Erythroblast (primary cell): ENCODE results near the gene AMPH.

Experiments used
- DNase-seq, 2 experiments: peaks; one replicate each; lab custom pipeline; 2025; lab: John Stamatoyannopoulos, UW
- GATA1 ChIP-seq: IDR thresholded peaks from 2 replicates; pipeline ENCODE4 v1.6.1; 2011; ENCODE audit warnings: low read depth, mild to moderate bottlenecking, control low read depth, low read length, moderate library complexity
- POLR2A ChIP-seq: IDR thresholded peaks from 2 replicates; pipeline ENCODE4 v1.6.1; 2011; ENCODE audit warnings: mild to moderate bottlenecking, low read length

AMPH gene

DNA sequence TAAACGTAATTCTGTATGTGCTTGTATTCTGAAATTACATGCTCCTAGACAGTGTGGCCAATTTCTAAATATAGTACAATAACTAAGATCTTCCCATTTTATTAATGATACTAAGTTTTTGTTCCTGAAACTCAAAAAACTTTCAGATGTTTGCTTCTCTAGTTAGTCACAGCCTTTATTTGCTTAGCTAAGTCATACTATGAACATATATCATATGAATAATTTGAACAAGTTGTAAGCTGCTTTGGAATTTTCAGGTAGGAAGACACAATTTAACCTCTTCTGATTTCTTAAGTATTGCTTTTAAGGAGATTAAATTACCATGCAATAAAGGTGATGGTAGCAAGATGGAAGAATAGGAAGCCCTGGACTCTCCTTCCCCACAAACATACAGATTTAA, 148.7 kb downstream of the AMPH start:
- TF ChIP-seq GATA1 (no peak), POLR2A (no peak)
- DNase-seq = no peak

DNA sequence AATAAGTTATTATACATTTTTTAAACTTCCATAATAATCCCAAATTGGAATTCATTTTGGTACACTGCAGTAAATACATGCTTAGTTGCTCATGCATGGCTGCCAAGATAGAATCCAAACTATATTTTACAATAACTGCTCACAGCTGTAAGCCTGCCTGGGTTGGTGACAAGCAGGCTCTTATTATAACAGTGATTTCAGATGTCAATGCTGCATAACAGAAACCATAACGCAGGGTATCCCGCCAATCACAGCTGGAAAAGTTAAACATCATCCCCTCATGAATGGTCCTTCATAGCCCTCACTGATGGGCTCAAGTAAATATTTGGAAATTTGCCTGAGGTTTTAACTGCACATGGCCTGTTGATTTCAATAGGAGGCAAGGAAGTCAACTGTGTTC, 149.8 kb downstream of the AMPH start:
- no peak for TF ChIP-seq POLR2A
- TF ChIP-seq GATA1 = no peak
- no peak for DNase-seq

DNA sequence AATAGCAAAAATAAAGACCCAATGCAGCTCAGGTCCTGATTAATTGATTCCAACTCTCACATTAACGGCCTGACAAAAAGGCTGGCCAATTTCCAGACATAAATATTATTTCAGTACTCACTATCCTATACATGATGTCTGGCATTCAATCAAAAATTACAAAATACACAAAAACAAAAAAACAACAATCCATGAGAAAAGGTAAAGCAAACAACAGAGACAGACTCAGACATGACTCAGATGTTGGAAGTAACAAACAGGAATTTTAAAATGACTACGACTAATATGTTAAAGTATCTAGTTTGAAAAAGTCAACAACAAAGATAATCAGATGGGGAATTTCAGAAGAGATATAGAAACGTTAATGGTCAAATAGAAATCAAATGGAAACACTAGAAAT, 152.8 kb downstream of the AMPH start:
- no peak for DNase-seq
- TF ChIP-seq GATA1 (no peak), POLR2A (no peak)

DNA sequence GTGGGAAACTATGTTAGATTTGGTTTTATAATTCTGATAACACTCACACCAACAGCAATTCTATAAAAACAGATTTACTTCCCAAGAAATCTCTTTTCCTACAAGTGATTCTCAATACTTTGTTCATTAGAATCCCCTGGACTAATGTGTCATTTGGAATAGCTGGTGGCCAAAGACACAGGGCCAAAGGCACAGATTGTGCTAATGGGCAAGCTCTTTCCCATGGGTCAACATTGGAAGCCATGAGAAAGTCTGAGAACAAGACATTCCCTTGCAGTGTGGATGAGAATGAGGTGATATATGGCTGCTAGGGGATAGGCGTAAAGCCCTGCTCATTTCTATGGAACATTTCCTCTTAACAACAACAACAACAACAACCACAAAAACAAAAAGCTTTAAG, 153.8 kb downstream of the AMPH start:
- no peak for DNase-seq

DNA sequence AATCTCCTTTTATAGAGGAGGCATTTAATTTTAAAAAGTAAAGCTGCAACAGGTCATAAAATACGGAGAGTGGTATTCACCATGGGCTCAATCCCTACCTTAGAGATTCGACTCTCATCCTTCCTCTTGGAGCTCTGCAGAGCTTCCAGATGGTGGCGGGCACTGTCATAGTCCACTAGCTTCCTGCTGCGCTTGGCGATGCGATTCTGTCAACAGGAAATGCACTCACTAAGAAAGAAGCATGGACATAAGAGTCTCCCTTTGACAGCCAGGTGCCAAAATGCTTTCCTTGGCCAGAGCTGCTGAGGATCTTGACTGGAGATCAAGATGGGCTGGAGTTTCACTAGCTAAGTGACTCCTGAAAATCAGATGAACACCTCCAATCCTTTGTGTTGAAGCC, 154.4 kb downstream of the AMPH start:
- no peak for DNase-seq

More for the DNA sequence above, 153.8 kb downstream of the AMPH start:
- no peak for TF ChIP-seq GATA1
- TF ChIP-seq POLR2A = no peak

DNA sequence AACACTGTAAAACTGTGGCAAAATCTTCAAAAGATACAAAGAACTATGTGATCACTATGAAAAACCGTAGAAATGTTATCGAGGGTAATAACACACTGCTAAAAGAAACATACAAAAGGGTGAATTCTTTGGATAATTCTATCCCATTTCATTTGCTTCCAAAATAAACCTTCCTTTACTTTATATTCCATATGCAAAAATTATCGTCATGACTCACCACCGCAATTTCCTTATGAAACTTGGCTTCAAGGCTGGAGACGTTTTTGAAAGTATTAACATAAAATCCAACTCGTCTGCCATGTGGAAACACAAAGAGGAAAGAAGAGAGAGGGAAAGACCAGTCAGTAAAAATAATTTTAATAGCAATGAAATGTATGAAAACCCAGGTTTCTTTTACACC, 165.2 kb downstream of the AMPH start:
- TF ChIP-seq GATA1 (no peak), POLR2A (no peak)
- DNase-seq = no peak

More for the DNA sequence above, 154.4 kb downstream of the AMPH start:
- TF ChIP-seq POLR2A (no peak), GATA1 (no peak)

DNA sequence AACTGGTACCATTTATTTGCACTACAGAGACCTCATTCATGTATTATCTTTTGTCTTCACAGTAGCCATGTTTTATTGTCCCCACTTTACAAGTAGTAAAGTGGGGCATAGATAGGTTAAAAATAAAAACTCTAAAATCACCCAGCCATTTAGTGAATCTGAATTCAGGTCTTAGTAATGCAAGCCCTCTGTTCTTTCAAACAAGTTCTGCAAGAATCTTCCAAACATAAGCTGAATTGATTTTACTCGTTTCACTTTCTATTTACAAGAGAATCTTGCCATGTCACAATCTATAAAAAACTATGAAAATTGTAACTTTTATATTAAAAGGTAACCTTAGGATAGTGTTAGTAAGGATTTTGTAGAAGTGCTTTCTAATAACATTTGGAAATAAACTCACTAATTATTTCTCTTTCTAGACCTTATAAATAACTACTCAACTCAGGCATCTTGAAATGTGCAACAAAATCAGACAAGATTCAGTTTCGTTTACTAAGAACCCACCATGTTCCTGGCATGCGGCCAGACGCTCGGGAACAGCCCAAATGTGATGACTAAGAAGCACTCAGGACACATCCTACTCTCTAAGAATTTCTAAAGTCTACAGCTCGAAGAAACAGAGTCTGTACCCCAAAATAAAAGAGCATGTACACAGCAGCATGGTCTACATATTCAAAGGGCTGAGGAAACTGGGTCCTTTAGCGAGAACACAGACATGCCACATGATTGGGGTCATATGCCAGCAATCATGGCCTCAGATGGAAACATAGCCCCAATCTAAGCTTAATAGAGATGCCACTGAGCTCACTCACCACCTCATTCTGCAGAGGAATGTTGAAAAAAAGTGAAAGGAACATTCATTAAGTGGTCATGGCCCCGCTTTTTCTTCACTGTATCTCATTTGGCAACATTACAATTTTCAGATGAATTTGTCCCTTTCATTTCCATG, 167.6 kb downstream of the AMPH start:
- TF ChIP-seq POLR2A (no peak), GATA1 (no peak)
- peak in 1 of 2 experiments; percentile 19 for DNase-seq

DNA sequence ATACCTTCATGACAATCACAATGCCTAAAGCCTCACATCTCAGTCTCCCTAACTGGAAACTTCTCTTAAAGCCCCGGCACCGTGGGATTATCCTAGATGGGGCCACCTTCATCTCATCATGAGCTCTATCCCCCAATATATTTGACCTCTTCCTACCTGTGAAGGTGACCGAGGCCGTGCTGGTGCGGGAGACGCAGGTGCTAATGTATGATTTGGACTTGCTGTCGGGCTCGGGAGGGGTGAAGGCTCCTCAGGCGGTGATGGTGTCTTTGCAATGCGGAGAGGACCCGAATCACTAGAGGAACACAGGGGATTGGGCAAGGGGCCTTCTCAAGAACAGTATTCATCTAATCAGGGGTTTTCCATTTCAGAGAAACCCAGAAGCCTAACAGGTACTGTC, 168.4 kb downstream of the AMPH start:
- no peak for DNase-seq

DNA sequence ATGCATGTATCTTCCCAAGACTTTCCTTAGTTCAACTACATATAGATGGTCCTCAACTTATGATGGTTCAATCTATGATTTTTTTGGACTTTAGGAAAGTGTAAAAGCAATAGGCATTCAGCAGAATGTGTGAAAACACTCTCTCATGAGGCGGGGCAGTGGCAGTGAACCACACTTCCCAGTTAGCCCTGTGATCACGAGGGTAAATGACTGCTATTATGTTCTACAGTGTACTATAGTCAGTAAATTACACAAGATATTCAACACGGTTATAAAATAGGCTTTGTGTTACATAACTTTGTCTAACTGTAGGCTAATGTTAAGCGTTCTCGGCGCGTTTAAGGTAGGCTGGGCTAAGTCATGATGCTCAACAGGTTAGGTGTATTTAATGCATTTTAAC, 169.3 kb downstream of the AMPH start:
- TF ChIP-seq GATA1 = no peak
- TF ChIP-seq POLR2A = no peak
- DNase-seq = no peak

More for the DNA sequence above, 168.4 kb downstream of the AMPH start:
- TF ChIP-seq POLR2A (no peak), GATA1 (no peak)

DNA sequence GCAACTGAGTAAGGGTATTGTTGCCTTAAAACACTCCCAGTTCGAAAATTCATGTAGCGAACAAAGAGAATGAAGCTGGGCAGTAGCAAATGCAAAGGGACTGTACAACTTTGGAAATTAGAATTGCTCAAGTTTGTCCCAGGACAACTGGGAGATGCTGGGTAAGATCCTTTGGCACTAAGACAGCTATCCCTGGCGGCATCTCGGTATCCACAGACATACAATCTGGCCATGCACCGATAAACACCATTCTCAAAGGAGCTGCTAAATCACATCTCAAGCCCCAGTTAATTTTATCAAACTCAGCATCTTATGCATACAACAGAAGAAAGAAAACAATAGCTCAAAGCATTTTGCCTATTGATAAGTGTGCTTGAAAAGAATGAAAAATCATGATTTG, 177.3 kb downstream of the AMPH start:
- DNase-seq = no peak
- TF ChIP-seq GATA1 (no peak), POLR2A (no peak)

DNA sequence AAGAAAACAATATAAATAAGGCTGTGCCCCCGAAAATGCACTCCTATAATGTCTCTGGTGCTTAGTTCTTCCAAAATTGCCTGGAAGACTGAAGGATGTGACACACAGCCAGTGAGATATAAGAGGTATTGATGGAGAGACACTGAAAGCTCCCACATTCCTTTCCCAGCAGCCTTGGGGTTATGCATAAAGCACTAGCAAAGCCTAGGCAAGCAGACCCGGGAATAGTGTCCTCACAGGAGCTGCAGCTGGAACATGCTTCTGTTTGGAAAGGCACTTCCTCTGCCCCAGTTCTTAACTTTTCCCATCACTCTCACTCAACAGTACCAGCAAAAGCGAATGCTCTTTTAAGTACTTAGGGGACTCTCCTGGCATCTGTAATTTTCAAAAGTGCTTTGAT, 178.0 kb downstream of the AMPH start:
- DNase-seq = no peak
- TF ChIP-seq POLR2A (no peak), GATA1 (no peak)

DNA sequence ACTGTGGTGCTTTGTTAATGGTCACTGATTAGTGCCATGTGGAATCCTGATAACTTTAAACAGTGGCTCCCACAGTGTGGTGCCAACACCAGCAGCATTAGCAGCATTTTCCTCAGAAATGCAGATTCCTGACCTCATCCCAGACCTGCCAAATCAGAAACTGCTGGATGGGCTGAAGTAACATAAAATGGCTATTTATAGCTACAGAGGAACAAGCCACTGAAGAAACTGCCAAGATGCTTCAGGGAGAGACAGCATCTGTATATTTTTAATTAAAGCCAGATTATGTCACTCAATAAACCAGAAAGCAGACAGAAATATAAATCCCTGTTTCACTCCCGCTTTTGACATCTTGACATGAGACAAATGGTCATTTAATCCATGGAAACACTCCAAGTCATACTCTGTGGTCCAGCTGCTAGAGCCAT, 178.5 kb downstream of the AMPH start:
- no peak for DNase-seq
- TF ChIP-seq GATA1 = no peak
- no peak for TF ChIP-seq POLR2A

DNA sequence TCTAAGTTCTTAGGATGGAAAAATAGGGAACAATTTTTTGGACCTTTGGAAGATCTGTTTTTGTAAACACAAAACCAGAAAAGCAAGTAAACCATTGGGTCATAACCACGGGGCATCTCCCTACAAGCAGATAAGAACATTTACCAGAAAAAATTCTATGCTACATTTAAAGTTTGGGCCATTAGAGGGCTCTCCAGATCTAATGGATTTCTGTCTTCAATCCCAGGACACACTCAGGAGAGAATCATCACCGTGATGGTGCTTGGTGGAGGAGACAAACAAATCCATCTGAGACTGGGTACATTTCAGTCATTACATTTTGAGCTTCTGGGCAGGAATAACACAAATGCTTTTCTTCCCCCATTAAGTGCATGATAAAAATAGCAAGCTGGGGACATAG, 179.3 kb downstream of the AMPH start:
- DNase-seq = no peak
- no peak for TF ChIP-seq GATA1
- TF ChIP-seq POLR2A = no peak

DNA sequence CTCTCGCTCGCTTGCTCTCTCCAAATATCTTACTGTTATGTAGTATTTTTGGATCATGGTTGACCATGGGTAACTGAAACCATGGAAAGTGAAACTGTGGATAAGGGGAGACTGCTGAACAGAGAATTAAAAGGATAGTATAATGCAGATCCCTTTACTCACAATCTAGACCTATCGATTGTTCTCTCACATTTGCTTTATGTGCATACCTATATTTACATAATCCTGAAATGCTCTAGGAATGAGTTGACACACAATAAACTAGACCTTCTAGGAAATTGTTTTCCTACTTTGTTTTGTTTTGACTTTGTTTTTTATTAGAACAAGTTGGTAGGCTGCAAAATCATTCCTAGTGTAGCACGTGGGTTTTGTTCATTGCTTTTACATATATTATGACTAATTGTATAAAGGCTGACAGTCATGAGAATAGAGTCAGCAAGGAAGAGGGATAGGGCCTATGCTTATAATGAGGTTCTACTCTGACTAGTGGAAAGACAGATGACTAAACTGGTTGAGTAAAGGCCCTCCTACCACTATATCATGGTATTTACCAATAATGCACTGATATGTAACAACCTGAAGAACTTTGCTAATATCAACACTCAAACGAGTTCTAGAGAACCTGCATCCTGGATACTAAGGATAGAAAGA, 182.5 kb downstream of the AMPH start:
- no peak for TF ChIP-seq POLR2A
- TF ChIP-seq GATA1 = no peak
- no peak for DNase-seq

DNA sequence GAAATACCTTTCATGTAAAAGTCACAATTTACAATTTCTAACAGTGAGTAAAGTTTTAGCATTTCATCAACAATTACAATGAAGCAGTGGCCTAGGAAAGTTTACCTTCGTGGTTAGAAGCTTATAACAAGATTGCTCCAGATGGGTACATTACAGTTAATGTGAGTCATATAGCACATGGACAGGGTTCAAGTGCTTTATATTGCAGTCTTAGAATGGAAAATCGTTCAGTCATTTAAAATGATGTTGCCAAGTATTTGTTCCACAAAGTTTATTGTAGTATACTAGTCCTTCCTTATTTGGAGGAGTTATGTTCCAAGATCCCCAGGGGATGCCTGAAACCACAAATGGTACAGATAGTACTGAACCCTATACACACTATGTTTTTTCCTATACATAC, 183.1 kb downstream of the AMPH start:
- no peak for DNase-seq
- no peak for TF ChIP-seq GATA1
- no peak for TF ChIP-seq POLR2A
